Measurements from ENCODE around the gene CD300A.

The CD300A gene

DNA sequence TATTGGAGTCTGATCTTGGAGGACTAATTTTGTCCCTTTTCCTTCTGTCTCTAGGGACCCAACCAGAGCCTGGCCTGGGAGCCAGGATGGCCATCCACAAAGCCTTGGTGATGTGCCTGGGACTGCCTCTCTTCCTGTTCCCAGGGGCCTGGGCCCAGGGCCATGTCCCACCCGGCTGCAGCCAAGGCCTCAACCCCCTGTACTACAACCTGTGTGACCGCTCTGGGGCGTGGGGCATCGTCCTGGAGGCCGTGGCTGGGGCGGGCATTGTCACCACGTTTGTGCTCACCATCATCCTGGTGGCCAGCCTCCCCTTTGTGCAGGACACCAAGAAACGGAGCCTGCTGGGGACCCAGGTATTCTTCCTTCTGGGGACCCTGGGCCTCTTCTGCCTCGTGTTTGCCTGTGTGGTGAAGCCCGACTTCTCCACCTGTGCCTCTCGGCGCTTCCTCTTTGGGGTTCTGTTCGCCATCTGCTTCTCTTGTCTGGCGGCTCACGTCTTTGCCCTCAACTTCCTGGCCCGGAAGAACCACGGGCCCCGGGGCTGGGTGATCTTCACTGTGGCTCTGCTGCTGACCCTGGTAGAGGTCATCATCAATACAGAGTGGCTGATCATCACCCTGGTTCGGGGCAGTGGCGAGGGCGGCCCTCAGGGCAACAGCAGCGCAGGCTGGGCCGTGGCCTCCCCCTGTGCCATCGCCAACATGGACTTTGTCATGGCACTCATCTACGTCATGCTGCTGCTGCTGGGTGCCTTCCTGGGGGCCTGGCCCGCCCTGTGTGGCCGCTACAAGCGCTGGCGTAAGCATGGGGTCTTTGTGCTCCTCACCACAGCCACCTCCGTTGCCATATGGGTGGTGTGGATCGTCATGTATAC lies 26.5 kb upstream of the CD300A start:
- no peak overlapping the region for H3K4me3 ChIP-seq (ENCODE audit: low read depth, low read length)
- DNase-seq (ENCODE audit: low read depth), result no peak
- TF ChIP-seq, protein P1, sequence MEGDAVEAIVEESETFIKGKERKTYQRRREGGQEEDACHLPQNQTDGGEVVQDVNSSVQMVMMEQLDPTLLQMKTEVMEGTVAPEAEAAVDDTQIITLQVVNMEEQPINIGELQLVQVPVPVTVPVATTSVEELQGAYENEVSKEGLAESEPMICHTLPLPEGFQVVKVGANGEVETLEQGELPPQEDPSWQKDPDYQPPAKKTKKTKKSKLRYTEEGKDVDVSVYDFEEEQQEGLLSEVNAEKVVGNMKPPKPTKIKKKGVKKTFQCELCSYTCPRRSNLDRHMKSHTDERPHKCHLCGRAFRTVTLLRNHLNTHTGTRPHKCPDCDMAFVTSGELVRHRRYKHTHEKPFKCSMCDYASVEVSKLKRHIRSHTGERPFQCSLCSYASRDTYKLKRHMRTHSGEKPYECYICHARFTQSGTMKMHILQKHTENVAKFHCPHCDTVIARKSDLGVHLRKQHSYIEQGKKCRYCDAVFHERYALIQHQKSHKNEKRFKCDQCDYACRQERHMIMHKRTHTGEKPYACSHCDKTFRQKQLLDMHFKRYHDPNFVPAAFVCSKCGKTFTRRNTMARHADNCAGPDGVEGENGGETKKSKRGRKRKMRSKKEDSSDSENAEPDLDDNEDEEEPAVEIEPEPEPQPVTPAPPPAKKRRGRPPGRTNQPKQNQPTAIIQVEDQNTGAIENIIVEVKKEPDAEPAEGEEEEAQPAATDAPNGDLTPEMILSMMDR (IDR thresholded peaks at IDR 0.05; ENCODE audit: low read depth, low read length, missing control alignments), result no peak
- in situ Hi-C loops (cut with HindIII; ENCODE audit: low sequenced_read_pairs), result loop anchor here (5.0 kb wide), 2 partner anchors 37 to 93 kb away; no protein-coding TSS in a partner anchor

DNA sequence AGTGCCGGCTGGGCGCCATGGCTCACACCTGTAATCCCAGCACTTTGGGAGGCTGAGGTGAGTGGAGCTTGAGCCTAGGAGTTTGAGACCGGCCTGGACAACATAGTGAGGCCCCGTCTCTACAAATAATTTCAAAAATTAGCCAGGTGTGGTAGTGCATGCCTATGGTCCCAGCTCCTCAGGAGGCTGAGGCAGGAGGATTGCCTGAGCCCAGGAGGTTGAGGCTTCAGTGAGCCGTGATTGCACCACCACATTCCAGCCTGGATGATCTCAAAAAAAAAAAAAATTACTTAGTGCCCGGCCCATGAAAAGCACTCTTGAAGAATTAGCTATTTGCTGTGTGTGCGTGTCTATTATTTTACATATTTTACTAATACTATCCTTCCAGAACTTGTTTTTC lies 24.9 kb upstream of the CD300A start:
- in situ Hi-C loops (cut with HindIII; ENCODE audit: low sequenced_read_pairs), result no loop called here
- no peak overlapping the region for H3K4me3 ChIP-seq (ENCODE audit: low read depth, low read length)
- TF ChIP-seq, protein P1 (IDR thresholded peaks at IDR 0.05; ENCODE audit: low read depth, low read length, missing control alignments), result no peak
- no peak for DNase-seq (ENCODE audit: low read depth)

DNA sequence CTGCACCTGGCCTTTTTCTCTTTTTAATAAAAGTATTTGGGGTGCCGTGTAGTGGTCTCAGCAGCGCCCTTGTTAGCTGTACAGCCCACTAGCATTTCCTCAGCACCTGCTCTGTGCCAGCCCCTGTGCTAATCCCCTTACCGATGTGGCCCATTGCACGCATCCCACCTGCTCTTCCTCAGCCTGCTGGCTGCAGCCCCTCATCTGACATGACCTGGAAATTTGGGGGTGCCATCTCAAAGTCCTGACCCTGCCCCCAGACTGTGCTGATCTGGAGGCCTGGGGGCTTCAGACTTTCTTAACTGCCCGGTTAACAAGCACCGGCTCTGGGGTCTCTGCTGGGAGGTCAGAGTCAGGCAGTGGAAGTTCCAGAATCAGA lies 24.2 kb upstream of the CD300A start:
- DNase-seq (ENCODE audit: low read depth), result no peak
- in situ Hi-C loops (cut with HindIII; ENCODE audit: low sequenced_read_pairs), result no loop called here
- H3K4me3 ChIP-seq (ENCODE audit: low read depth, low read length), result no peak overlapping the region
- TF ChIP-seq, protein P1 (IDR thresholded peaks at IDR 0.05; ENCODE audit: low read depth, low read length, missing control alignments), result no peak

DNA sequence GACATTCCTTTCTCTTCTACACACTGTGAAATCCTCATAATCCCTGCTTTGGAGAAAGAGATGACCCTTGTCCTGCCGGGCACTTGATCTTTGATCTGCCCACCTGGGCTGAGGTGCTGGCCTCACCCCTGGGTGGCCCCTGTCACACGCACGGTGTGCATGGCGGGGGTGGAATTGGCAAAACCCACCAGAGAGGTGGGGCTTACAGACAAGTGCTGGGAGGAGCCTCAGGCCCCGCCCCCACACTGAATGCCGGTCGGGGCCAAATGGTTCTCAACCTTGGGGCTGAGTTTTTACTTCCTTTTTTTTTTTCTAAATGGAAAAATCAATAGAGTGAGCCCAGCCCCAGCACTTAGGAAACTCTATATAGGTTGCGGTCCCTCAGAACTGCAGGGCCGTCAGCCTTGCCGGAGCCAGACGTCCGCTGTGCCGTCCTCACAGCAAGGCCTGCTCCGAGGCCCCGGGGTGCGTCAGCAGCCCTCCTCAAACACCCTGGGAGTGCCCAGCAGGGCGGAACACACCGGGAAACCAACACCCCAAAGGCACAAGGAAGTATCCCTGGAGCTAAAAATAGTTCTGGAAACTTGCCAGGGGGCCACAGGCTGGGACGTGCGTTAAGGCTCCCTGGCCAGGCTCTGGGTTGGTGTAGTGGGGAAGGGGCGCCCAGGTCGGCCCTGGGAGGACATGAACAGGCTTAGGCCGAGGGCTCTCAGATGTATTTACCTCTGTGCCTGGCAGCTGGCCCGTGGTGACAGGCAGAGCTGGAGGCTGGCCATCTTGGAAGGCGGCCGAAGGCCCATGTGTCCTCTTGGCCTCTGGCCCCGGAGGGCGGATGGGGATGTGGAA lies 23.5 kb upstream of the CD300A start:
- TF ChIP-seq, protein P1 (IDR thresholded peaks at IDR 0.05; ENCODE audit: low read depth, low read length, missing control alignments), result no peak
- H3K4me3 ChIP-seq (ENCODE audit: low read depth, low read length), result no peak overlapping the region
- in situ Hi-C loops (cut with HindIII; ENCODE audit: low sequenced_read_pairs), result no loop called here
- DNase-seq (ENCODE audit: low read depth), result no peak

DNA sequence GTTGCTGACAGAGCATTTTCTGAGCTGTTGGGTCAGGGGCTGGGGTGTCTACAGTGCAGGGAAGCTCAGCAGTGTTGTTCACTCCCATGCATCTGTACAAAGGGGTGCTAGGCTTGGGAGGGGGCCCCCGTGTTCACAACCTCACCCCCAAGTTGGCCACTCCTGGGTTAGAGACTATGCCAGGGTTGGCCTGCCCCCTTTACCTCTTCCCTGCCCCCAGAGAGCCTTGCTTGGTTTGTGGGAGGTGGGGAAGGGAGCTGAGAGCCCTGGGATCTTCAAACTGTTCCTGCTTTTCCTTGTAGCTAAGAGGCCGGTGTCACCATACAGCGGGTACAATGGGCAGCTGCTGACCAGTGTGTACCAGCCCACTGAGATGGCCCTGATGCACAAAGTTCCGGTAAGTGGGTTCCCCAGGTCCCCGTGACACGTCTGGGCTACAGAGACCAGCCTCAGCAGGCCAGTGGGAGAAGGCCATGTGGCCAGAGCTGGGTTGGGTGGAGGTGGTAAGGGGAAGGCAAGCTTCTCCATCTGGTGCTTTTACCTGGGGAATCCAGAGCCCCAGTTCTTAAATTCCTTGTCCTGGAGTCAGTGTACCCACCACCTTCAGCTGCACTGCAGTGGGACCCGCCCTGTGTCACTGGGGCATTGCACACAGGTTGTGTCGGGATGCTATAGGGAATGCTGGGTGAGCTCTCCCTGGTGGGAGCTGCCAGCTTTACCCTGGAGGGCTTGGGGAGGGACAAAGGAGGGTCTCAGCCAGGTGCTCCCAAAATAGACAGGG lies 22.7 kb upstream of the CD300A start:
- no peak overlapping the region for H3K4me3 ChIP-seq (ENCODE audit: low read depth, low read length)
- in situ Hi-C loops (cut with HindIII; ENCODE audit: low sequenced_read_pairs), result no loop called here
- no peak for DNase-seq (ENCODE audit: low read depth)
- TF ChIP-seq, protein P1 (IDR thresholded peaks at IDR 0.05; ENCODE audit: low read depth, low read length, missing control alignments), result no peak

DNA sequence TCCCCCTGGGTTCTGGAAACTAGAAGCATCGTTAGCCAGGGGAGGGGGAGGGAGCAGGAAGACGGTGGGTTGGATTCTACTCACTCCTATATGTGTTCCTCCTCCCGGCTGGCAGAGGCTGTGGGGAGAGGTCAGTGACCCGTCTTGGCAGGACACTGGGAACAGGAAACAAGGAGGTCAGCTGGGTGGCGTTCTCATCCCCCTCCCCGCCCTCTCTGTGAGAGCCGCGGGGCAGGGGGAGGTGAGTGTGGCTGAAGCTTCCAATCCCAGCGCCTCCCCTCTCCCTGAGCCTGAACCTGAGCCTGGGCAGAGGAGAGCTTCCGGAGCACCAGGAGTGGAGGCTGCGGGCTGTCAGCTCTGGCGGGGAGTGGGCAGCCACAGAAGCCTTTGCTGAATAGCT lies 22.0 kb upstream of the CD300A start:
- TF ChIP-seq, protein P1 (IDR thresholded peaks at IDR 0.05; ENCODE audit: low read depth, low read length, missing control alignments), result no peak
- DNase-seq (ENCODE audit: low read depth), result no peak
- in situ Hi-C loops (cut with HindIII; ENCODE audit: low sequenced_read_pairs), result no loop called here
- no peak overlapping the region for H3K4me3 ChIP-seq (ENCODE audit: low read depth, low read length)
